ENCODE measurements around the gene OR52N5.

The OR52N5 gene

DNA sequence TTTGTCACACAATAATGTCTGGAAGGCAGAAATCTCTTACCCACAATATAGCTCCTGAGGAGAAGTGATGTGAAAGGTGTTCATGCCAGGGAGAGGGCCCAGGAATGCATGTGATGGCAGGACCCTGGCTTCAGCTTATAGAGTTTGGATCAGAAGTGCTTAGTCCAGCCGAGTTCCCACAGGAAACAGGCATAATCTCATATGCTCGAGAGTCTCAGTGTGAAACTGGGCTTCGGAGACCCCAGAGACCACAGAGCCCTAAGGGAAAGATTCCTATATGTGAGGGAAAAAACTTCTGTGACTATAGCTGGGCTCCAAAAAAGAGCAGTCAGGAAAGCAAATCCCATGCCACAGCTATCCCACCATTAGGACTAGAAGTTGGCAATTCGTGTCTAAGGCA lies at the start of gene OR52N5:
Gene OR52N5 (minus strand): TSS at position 101 of the 400 bp plus-strand sequence. CDS start 4,721 bp downstream, outside the sequence.
- DNase-seq (ENCODE audit: low read depth in 2 of 2) = no peak

DNA sequence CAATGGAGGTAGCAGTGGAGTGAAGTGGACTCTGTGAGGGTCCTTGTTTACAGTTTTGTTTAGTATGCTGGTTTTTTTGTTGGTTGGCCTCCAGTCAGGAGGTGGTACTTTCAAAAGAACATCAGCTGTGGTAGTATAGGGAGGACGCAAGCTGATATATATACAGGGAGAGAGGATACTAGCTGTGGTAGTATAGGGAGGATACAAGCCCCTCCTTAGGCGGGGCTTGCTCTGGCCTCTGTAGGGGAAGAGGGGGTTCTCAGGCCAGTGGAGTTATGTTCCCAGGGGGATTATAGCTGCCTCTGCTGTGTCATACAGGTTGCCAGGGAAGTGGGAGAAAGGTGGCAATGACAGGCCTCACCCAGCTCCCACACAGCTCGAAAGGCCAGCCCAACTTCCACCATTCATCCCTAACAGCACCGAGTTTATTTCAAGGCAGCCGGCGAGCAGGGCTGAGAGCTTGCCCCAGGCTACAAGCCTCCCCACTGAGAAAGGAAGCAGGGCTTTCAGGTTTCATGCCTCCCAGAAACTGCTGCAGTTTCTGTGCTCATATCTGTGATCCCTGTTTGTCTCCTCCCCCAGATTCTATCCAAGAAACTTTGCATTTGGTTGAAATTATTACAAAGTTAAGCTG lies 48.2 kb upstream of the OR52N5 start:
- no peak for DNase-seq (ENCODE audit: low read depth in 2 of 2)

DNA sequence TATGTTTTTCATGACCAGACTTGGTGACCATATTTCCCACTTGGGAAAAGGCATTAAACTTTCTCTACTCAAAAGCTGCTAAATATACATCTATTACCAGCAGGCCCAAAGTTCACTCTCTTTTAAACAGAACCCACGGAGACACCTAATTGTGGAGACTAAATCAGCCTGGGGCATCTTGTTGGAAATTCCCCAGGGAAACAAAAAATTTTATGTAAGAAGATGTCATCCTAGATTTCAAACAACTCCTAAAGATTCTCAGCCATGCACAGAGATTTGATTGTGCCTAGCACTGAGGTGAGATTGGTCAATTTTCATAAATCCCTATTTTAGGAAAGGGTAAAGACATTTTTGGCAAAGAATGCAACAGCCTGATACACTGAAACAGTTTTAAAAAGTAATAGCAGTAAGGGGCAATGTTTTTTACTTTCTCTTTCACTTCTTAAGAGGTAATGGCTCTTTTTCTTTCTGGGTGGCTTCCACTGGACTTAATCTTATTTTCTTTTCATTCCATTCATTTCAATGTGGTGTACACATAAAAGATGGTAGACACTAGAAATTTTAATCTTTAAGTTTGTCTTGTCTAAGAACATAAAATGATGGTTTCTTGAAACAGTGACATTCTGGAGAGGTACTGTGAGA lies 35.2 kb upstream of the OR52N5 start:
- DNase-seq (ENCODE audit: low read depth in 2 of 2) = no peak

DNA sequence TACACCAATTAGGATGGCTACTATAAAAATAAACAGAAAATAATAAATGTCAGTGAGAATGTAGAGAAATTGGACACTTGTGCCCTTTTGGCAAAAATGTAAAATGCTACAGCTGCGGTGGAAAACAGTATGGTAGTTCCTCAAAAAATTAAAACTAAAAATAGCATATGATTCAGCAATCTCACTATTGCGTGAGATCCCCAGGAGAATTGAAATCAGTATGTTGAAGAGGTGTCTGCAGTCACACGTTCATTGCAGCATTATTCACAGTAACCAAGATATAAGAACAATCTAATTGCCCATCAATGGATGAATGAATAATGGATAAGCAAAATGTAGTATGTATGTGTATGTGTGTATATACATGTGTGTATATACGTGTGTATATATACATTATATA lies 32.4 kb upstream of the OR52N5 start:
- no peak for DNase-seq (ENCODE audit: low read depth in 2 of 2)

DNA sequence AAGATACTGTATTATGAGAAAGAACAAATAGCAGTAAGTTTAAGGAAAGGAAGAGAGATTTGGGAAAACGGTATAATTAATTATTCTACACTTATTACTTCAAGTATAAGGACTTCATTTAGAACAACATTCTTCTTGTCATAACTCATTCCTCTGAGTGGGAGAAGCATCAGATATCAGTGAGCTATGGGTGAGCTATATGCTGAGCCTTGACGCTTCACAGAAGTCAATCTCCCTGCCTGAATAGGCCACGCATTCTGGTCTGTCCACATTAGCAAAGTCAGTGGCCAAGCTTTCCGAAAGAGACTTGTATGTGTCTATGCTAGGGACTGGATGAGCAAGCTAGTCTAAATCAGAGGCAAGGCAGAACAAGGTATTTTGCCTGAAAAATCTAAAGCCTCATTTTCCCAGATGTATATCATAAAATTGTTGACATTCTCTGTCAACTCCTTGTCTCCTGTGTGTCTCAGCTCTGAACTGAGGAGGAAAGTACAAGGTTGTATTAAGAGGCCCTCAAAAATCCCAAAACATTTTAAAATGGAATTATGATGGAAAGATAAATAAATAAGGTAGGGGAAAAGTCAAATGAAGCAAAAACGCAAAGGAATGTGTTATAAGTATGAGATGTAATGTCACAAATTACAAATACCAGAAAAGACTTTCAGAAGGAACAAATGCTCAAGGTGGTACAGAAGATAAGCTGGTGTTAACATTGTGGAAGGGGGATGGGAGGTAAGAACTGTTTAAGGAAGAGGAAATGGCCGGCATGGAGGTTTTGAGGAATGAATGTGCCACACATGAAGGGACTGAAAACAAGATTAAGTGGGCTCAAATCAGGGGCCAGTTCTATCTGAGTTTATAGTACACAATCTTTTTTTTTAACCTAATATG lies 27.0 kb upstream of the OR52N5 start:
- DNase-seq (ENCODE audit: low read depth in 2 of 2) = no peak

DNA sequence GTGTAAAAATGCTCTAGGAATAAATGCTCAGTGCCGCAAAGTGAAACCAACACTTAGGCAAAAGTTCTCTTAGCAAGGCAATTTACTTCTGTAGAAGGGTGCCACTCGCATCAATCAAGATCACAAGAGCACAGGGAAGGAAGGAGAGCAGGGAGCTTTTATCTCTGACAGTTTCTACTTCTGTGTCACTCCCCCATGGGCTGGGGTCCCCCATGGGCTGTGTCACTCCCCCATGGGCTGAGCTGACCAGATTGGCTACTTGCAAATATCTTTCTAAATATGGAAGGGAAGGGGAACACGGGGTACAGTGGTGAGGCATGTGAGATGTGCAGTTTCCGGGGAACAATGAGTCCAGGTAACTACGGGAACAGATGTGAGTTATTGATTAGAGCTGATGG lies 26.0 kb upstream of the OR52N5 start:
- no peak for DNase-seq (ENCODE audit: low read depth in 2 of 2)

DNA sequence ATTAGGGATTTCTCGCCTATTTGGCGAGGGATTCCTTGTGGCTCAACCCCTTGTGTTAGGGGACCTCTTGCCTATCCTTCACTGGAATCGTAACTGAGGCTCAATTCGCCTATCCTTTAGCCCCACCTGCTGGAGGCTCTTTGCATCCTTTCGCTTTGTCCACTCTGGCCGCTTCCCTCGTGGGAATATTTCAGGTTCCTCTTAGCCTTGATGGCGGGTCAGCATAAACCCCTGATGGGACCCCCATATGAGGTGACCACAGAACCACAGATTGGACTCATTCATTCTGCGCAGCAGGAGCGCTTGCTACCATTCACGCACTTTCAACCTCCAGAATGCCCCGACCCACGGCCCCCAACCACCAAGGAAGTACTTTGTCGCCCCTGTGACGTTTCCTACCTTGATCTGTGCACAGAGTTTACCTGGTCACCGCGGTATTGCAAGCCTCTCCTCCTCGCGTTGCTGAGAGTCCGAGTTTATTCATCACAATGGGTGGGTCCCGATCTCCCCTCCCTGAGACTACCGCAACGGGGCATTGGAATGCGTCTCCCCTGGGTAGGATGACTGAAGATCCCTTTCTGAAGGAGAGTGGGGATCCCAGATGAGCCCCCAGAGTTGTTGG lies 25.5 kb upstream of the OR52N5 start, which contains the start of gene OR52N2:
Gene OR52N2 (plus strand): TSS at position 425 of the 622 bp plus-strand sequence. CDS start 11,412 bp downstream, outside the sequence.
- peak; percentile 24 to 39 for DNase-seq (ENCODE audit: low read depth in 2 of 2)

DNA sequence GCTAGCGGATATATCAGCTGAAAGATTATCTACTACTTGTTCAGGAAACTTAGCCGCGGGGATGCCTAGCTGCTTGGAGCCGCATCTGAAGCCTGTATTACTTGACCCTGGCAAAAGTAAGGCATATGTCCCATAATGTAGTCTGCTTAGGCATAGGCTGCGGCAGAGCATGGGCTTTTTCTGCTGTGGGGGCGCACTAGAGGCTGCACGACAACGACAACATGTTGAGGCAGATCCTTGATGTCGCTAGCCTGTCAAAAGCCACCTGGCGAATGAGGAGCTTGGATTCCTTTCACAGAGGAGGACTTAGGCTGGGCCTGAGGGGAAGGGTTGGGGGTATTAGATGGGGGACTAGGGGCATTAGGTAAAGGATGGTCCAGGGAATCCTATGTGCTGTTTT lies 24.4 kb upstream of the OR52N5 start:
- no peak for DNase-seq (ENCODE audit: low read depth in 2 of 2)

DNA sequence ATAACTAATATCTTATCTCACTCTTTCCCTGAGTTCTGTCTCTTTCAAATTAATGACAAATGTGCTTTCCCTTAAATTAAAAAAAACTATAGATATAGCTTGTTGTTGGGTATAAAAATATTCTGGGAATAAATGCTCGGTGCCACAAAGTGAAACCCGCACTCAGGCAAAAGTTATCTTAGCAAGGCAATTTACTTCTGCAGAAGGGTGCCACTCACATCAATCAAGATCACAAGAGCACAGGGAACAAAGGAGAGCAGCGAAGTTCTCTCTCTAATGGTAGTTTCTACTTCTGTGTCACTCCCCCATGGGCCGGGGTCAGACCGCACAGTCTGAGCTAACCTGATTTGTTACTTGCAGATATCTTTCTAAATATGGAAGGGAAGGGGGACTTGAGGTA lies 20.8 kb upstream of the OR52N5 start:
- no peak for DNase-seq (ENCODE audit: low read depth in 2 of 2)

DNA sequence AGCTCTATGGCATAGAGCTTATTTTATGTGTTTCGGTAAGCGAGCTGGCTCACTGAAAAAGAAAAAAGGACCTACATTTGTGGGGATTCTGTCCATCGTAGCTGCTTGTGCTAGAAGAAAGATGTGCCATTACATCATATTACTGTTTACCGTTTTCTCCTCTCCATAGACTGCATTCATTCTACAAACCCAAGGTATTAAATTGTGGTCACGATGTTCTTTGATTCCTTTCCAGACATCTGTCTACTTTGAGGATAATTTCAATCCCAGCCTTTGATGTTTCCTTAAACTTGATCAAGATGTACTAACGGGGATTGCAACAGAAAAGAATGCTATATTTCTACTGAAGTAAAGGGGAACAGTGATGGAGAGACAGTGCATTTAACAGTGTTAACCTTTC lies 13.4 kb upstream of the OR52N5 start:
- no peak for DNase-seq (ENCODE audit: low read depth in 2 of 2)

DNA sequence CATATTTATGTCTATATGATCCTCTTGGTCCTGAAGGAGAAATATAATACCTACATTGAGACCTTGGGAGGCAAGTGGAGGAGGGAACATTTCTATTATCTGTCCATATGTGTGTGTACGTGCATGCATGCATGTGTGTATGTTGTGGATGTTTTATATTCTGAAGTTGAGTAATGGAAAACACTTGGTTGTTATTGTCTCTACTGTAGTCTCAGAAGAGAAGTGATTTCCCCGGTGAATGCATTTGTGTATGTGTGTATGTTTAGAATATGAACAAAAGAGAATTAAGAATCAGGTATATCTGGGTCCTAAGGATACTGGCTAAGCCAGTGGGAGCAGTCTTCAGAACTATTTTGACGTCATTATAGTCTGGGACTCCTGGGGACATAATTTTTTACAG lies 8.0 kb upstream of the OR52N5 start, which contains the start of gene OR52N1:
Gene OR52N1 (minus strand): TSS at position 101 of the 400 bp plus-strand sequence. CDS start 2,449 bp downstream, outside the sequence.
- no peak for DNase-seq (ENCODE audit: low read depth in 2 of 2)

DNA sequence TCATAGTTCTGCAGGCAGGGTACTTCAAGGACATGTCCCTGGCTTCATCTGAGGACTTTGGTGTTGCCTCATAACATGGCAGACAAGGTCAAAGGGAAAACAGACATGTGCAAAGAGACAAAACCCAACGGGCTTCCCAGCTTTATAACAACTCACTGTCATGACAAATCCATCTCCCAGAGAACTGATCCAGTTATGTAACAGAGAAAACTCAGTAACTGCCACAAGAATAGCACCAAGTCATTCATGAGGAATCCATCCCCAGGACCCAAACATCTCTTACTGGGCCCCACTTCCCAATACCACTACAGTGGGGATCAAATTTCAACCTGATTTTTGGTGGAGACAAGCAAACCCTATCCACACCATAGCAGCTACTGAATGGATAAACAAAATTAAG lies 16.1 kb downstream of the OR52N5 start:
- DNase-seq (ENCODE audit: low read depth in 2 of 2) = no peak

DNA sequence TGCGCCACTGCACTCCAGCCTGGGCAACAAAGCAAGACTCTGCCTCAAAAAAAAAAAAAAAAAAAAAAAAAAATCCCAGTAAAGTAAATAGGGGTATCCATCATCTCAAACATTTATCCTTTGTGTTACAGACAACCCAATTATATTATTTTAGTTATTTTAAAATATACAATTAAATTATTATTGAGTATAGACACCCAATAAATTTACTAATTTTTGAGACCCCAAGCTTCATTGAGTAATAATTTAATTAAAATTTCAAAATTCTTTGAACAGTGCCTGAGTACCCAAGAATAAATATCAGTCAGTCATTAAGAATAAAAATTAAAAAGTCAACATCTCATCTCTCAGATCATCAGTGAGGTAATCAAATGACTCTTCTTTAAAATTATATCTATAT lies 29.2 kb downstream of the OR52N5 start, which contains the start of gene OR52N4:
Gene OR52N4 (plus strand): TSS at position 301 of the 400 bp plus-strand sequence. CDS start 498 bp downstream, outside the sequence.
- DNase-seq (ENCODE audit: low read depth in 2 of 2) = no peak

DNA sequence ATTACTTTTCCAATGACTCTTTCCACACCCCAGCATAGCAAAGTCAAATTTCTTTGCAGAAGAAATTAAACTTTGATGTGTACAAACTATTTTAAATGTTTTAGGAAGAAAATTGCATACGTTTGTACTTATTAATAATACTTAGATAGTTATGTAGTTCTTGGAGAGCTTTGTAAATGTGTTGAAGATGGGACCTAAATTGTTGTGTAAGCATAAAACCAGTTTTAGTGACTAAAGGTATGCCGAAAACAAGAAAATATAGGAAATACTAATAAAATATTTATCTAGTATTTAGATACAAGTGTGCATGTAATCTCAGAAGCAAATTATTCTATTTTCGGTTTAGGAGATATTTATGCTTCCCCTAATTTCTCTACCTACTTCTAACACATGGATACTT lies 33.3 kb downstream of the OR52N5 start:
- DNase-seq (ENCODE audit: low read depth in 2 of 2) = no peak

DNA sequence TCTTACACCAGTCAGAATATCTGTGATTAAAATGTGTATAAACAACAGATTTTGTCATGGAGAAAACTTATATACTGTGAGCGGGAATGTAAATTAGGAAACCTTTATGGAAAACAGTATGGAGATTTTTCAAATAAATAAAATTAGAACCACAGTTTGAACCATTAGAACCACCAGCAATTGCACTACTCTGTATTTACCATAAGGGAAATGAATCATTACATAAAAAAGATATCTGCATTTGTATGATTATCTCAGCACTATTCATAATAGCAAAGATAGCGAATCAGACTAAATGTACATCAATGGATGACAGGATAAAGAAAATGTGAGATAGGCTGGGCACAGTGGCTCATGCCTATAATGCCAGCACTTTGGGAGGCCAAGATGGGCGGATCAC lies 36.5 kb downstream of the OR52N5 start:
- DNase-seq (ENCODE audit: low read depth in 2 of 2) = no peak

DNA sequence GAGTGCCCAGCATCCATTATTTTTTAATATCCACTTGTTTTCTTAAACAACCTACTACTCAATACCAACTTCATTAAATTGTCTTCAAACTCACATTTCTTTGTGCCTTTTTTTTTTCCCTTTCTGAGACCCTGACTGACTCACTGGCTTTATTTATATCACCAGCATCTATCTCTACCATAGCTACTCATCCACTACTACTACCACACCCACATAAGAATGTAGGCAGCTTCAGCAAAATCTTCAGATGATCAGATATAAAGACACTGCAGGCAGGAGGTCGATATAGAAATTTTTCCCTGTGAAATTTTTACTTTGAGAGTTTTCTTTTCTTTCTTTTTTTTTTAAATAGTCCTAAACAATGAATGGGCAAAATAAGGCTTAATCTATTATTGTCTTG lies 44.7 kb downstream of the OR52N5 start:
- no peak for DNase-seq (ENCODE audit: low read depth in 2 of 2)

DNA sequence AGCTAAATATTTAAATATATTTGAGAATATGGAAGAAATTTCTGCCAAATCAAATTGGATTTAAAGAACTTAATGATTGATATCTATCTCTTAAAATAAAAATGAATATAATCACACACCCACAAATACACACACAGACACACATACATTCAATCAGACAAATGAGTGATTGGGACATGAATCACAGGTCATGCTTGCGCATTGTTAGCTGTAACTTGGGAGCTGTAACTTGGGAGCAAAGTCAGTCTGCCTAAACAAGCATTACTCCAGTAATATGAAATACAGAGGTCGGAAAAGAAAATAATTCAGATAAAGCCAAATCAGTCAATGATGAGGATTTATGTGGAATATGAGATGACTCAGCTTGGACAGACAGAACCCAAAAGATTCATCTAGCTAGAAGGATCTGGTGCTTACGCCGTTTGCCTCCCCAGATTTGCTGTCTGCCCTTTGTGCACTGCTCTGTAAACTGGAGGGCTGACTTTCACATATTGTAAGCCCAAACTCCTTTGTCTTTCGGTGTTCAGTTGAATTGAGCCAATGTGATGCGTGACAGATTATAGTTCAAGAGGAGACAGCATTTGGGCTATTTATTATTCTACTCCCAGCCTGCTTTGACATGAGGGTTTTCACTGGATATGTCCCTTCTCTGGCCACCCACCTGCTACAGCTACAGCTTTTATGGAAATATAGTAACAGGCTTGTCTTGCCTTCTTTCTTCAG lies 45.3 kb downstream of the OR52N5 start:
- DNase-seq (ENCODE audit: low read depth in 2 of 2) = no peak

DNA sequence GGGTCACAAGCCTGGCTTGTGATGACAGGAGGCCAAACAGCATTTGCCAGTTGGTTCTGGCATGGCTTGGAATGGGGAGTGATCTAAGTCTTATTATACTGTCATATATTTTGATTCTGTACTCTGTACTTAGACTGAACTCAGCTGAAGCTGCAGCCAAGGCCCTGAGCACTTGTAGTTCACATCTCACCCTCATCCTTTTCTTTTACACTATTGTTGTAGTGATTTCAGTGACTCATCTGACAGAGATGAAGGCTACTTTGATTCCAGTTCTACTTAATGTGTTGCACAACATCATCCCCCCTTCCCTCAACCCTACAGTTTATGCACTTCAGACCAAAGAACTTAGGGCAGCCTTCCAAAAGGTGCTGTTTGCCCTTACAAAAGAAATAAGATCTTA lies 46.1 kb downstream of the OR52N5 start:
- DNase-seq (ENCODE audit: low read depth in 2 of 2) = no peak

DNA sequence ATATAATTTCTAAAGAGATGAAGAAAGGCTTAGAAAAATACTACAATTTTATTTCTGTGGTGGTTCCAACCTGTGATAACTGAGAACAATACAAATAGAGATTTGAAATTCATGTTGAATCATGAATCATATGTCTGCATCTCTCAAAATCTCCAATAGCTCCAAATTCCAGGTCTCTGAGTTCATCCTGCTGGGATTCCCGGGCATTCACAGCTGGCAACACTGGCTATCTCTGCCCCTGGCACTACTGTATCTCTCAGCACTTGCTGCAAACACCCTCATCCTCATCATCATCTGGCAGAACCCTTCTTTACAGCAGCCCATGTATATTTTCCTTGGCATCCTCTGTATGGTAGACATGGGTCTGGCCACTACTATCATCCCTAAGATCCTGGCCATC lies 46.8 kb downstream of the OR52N5 start, which contains the start of gene OR56B1:
Gene OR56B1 (plus strand): TSS at position 53 of the 400 bp plus-strand sequence. CDS start 69 bp downstream, at position 122.
- DNase-seq (ENCODE audit: low read depth in 2 of 2) = no peak

DNA sequence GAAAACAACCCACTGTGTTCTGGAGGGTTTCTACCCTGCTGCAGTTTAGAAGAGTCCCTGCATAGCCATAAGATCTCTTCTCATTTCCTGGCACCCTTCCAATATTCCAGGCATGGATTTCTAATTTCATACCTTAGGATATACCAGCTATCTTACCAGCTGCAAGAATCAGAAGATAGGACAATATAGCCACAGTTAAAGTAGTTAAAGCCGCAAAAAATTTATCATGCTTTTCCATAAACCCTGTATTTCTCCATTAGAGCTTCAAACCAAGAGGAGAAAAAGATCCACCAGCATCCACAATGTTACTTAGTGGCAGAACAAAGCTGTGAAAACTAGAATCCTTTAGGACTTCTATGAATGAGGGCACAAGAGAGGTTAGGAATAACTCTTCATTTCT lies 55.5 kb downstream of the OR52N5 start:
- no peak for DNase-seq (ENCODE audit: low read depth in 2 of 2)

DNA sequence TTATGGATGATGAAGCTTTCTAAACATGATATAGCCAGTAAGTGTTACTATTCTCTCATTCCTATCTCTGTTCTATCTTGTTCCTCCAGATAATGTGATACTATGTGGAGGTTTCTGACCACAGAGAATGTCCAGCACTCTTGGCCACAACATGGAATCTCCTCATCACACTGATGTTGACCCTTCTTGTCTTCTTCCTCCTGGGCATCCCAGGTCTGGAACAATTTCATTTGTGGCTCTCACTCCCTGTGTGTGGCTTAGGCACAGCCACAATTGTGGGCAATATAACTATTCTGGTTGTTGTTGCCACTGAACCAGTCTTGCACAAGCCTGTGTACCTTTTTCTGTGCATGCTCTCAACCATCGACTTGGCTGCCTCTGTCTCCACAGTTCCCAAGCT lies 56.8 kb downstream of the OR52N5 start:
- no peak for DNase-seq (ENCODE audit: low read depth in 2 of 2)
